Measurements from ENCODE around the gene PLS1.

The PLS1 gene

GRCh38 chr3:142642956-142643355 is 46.8 kb downstream of the PLS1 start:
- DNase-seq (ENCODE audit: low spot score), result no peak

GRCh38 chr3:142644502-142644901 is 48.3 kb downstream of the PLS1 start:
- DNase-seq (ENCODE audit: low spot score), result no peak

GRCh38 chr3:142645236-142645793 is 49.1 kb downstream of the PLS1 start:
- DNase-seq (ENCODE audit: low spot score), result no peak

GRCh38 chr3:142646020-142646785 is 50.0 kb downstream of the PLS1 start:
- no peak for DNase-seq (ENCODE audit: low spot score)

GRCh38 chr3:142647856-142648255 is 51.7 kb downstream of the PLS1 start:
- DNase-seq (ENCODE audit: low spot score), result no peak

GRCh38 chr3:142648950-142649349 is 52.8 kb downstream of the PLS1 start:
- no peak for DNase-seq (ENCODE audit: low spot score)

GRCh38 chr3:142650001-142650693 is 54.0 kb downstream of the PLS1 start:
- DNase-seq (ENCODE audit: low spot score), result no peak

GRCh38 chr3:142651711-142652110 is 55.5 kb downstream of the PLS1 start:
- no peak for DNase-seq (ENCODE audit: low spot score)

- no peak for DNase-seq (ENCODE audit: low spot score)
These were observed 56.7 kb downstream of the PLS1 start for GRCh38 chr3:142652826-142653292.

GRCh38 chr3:142656575-142656974 is 60.4 kb downstream of the PLS1 start:
- DNase-seq (ENCODE audit: low spot score), result no peak

- DNase-seq (ENCODE audit: low spot score), result no peak
These were observed 60.8 kb downstream of the PLS1 start for GRCh38 chr3:142657033-142657432.

- DNase-seq (ENCODE audit: low spot score), result no peak
These were observed 64.2 kb downstream of the PLS1 start for GRCh38 chr3:142660383-142660782.

- DNase-seq (ENCODE audit: low spot score), result no peak
These were observed 64.7 kb downstream of the PLS1 start for GRCh38 chr3:142660893-142661292.

GRCh38 chr3:142663865-142664264 is 67.7 kb downstream of the PLS1 start:
- DNase-seq (ENCODE audit: low spot score), result no peak

GRCh38 chr3:142664311-142664710 is 68.1 kb downstream of the PLS1 start:
- DNase-seq (ENCODE audit: low spot score), result no peak

GRCh38 chr3:142664819-142665218 is 68.6 kb downstream of the PLS1 start:
- no peak for DNase-seq (ENCODE audit: low spot score)

- DNase-seq (ENCODE audit: low spot score), result no peak
These were observed 73.9 kb downstream of the PLS1 start for GRCh38 chr3:142670120-142670519.

- DNase-seq (ENCODE audit: low spot score), result no peak
These were observed 80.0 kb downstream of the PLS1 start for GRCh38 chr3:142676151-142676550.

- DNase-seq (ENCODE audit: low spot score), result no peak
These were observed 84.5 kb downstream of the PLS1 start for GRCh38 chr3:142680710-142681109.

GRCh38 chr3:142690613-142691012 is 94.4 kb downstream of the PLS1 start:
- DNase-seq (ENCODE audit: low spot score), result no peak

- DNase-seq (ENCODE audit: low spot score), result no peak
These were observed 95.3 kb downstream of the PLS1 start for GRCh38 chr3:142691527-142691926.

GRCh38 chr3:142693136-142693853 is 97.1 kb downstream of the PLS1 start:
- DNase-seq (ENCODE audit: low spot score), result no peak

- no peak for DNase-seq (ENCODE audit: low spot score)
These were observed 98.0 kb downstream of the PLS1 start for GRCh38 chr3:142694225-142694624.
